Thoracic aorta (tissue), 2 donors: ENCODE data around the gene SRP68. TPM values are rescaled to one million over a fixed set of nuclear protein-coding genes. Genes with fewer than 3 reads are reported as not detected.

Experiments
- ATAC-seq: fragments of 150-250 bp; one replicate; pipeline ENCODE4 v1.8.0; 2017; ENCODE audit warnings: low read depth; ENCODE audit not compliant: insufficient number of reproducible peaks, low FRiP score
- DNase-seq: peaks from one replicate; pipeline ENCODE4 v3.0.0-alpha.2; 2020; ENCODE audit warnings: low spot score
- H3K27ac ChIP-seq, 2 donors: fragments of 200-600 bp; sonication (generic); 1 replicate in 1 of 2; 2 replicates in 1 of 2; pipeline ENCODE4 v1.5.1; 2016; ENCODE audit warnings: mild to moderate bottlenecking in 2 of 2, moderate library complexity in 2 of 2
- H3K27me3 ChIP-seq: fragments of 200-600 bp; sonication (generic); replicated peaks from 2 replicates; pipeline ENCODE4 v1.6.0; 2016; ENCODE audit warnings: mild to moderate bottlenecking; ENCODE audit not compliant: insufficient read depth
- H3K36me3 ChIP-seq: fragments of 200-600 bp; sonication (generic); one replicate; pipeline ENCODE4 v1.5.1; 2016
- H3K4me1 ChIP-seq, 2 donors: fragments of 200-600 bp; sonication (generic); 1 replicate in 1 of 2; 2 replicates in 1 of 2; pipeline versions ENCODE4 v1.5.1 to v1.6.0; 2016; ENCODE audit warnings: low read depth in 2 of 2, mild to moderate bottlenecking in 1 of 2; ENCODE audit not compliant: control insufficient read depth in 1 of 2
- H3K4me3 ChIP-seq: fragments of 200-600 bp; sonication (generic); 2 replicates; pipeline ENCODE4 v1.5.1; 2016; ENCODE audit warnings: mild to moderate bottlenecking
- H3K9me3 ChIP-seq: fragments of 200-600 bp; sonication (generic); 2 replicates; pipeline ENCODE4 v1.5.1; 2016
- total RNA-seq, 2 donors: library from RNA; depleted of rRNA; stranded (reverse); fragments of >200 nt; gene quantifications; one replicate each; pipeline versions ENCODE4 v1.1.0 to v1.2.3, GENCODE V29; 2016
- TF ChIP-seq, protein P1 (sequence below): fragments of 200-600 bp; sonication (generic); IDR thresholded peaks from one replicate; pipeline ENCODE4 v1.5.1; 2019; ENCODE audit warnings: antibody characterized with exemption

Gene SRP68
- total RNA-seq, 2 donors from 2014 or later: 19.1 to 39.9 TPM

DNA sequence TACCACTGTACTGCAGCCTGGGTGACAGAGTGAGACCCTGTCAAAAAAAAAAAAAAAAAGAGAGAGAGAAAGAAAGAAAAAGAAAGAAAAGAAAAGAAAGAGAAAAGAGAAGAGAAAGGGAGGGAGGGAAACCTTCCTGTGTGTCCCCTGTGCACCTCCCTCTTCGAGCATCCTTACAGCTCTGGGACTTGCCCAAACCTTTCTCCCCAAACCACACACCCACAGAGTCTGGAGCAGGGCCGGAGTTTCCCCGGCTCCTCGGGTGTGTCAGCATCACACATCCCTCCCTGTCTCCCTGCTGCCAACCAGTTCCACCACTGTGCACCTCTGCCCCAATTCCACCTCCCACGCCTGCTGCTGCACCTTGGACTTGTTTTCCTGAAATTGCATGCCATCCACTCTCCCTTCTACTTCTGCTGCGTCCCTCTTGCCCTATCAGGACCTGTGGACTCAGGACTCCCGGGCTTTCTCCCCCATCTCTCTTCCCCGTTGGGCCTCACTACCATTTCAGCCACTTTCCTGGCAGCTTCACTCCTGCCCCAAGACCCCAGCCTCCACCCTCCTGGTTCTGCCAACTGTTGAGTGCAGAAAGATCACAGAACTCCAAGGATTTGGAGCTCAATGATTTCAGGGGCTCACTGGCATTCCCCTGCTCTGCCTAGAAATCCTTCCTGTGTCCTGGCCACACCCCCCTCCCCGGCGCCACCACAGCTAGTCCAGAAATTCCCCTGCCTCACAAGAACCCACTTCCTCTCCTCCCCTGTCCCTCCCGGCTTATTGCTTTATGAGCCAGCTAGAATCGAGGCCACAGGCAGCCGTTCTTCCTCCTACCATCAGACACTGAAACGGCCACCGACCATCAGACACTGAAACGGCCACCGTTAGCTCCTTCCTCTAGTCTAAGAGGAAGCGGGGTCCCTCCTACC, 75.4 kb downstream of the SRP68 start:
- Histone ChIP-seq H3K4me1 (no peaks in the 10 kb centered on the region), H3K27me3 (no peaks in the 10 kb centered on the region), H3K36me3 (peaks cover 10% of the 10 kb centered on the region), H3K4me3 (no peak overlapping the region), H3K27ac (no peak overlapping the region), H3K9me3 (no peaks in the 10 kb centered on the region)
- DNase-seq (no peak), ATAC-seq (no peak)
- TF ChIP-seq, protein P1, sequence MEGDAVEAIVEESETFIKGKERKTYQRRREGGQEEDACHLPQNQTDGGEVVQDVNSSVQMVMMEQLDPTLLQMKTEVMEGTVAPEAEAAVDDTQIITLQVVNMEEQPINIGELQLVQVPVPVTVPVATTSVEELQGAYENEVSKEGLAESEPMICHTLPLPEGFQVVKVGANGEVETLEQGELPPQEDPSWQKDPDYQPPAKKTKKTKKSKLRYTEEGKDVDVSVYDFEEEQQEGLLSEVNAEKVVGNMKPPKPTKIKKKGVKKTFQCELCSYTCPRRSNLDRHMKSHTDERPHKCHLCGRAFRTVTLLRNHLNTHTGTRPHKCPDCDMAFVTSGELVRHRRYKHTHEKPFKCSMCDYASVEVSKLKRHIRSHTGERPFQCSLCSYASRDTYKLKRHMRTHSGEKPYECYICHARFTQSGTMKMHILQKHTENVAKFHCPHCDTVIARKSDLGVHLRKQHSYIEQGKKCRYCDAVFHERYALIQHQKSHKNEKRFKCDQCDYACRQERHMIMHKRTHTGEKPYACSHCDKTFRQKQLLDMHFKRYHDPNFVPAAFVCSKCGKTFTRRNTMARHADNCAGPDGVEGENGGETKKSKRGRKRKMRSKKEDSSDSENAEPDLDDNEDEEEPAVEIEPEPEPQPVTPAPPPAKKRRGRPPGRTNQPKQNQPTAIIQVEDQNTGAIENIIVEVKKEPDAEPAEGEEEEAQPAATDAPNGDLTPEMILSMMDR: no peak

DNA sequence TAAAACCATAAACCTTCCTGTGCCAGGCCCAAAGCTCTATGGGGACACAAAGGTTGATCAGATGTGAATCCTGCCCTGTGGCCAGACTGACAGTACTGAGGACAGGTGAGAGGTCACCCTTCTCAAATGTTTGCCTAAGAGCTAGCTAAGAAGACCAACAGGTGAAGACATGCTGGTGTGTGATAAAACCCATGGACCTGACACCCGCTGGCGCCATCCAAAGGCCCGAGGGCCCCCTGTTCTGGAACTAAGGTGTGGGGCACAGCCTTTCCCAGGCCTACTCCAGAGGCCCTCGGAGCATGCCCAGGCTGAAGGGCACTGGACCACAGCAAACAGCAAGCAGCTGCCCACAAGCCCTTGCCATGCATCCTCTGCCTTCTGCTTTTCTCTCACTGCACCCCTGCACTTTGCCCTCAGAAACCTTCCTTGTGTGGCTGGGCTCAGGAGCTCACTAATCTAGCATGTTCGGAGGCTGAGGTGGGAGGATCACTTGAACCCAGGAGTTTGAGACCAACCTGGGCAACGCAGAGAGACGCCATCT, 76.9 kb downstream of the SRP68 start:
- Histone ChIP-seq H3K4me3 (no peak overlapping the region), H3K9me3 (no peaks in the 10 kb centered on the region), H3K36me3 (peaks cover 10% of the 10 kb centered on the region), H3K4me1 (no peaks in the 10 kb centered on the region), H3K27me3 (no peaks in the 10 kb centered on the region), H3K27ac (no peak overlapping the region)
- no peak for ATAC-seq
- no peak for DNase-seq
- TF ChIP-seq, protein P1: no peak

DNA sequence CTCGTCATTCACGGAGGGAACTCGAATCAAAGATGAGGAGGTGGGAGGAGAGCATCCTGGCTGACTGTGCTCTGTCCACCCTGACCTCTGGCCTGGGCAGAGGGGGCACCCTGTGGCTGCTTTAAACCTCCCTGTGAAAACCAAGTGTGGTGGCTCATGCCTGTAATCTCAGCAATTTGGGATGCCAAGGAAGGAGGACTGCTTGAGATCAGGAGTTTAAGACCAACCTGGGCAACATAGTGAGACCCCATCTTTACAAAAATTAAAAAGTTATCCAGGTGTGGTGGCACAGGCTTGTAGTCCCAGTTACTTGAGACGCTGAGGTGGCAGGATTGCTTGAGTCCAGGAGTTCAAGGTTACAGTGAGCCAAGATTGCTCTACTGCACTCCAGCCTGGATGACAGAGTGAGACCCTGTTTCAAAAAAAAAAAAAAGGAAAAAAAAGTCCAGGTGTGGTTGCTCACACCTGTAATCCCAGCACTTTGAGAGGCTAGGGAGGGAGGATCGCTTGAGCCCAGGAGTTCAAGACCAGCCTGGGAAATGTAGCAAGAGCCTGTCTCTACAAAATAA, 77.4 kb downstream of the SRP68 start:
- H3K9me3 ChIP-seq: no peaks in the 10 kb centered on the region
- no peak overlapping the region for H3K4me3 ChIP-seq
- ATAC-seq: no peak
- H3K4me1 ChIP-seq: no peaks in the 10 kb centered on the region
- peaks cover 10% of the 10 kb centered on the region for H3K36me3 ChIP-seq
- no peak overlapping the region for H3K27ac ChIP-seq
- TF ChIP-seq, protein P1: no peak
- H3K27me3 ChIP-seq: no peaks in the 10 kb centered on the region
- no peak for DNase-seq

DNA sequence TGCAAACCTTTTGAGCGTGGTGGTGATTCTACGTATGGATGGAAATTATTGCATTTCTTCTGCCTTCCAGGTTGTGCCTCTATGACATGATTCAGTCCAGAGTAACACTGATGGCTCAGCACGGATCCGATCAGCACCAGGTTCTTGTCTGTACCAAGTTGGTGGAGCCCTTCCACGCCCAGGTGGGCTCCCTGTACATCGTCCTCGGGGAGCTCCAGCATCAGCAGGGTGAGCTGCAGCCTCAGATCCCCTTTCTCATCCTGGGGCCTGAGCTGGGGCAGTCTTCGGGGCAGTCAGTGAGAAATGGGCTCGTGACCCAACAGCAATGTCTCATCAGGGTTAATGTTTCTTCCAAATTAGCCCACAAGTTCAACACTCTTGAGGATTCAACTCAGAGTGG, 80.9 kb downstream of the SRP68 start:
- H3K27me3 ChIP-seq: no peaks in the 10 kb centered on the region
- TF ChIP-seq, protein P1: no peak
- no peak overlapping the region for H3K4me3 ChIP-seq
- no peaks in the 10 kb centered on the region for H3K4me1 ChIP-seq
- H3K9me3 ChIP-seq: no peaks in the 10 kb centered on the region
- DNase-seq (no peak), ATAC-seq (no peak)
- H3K27ac ChIP-seq: no peak overlapping the region
- H3K36me3 ChIP-seq: peaks cover 10% of the 10 kb centered on the region

Other genes starting within 250 kb of the SRP68 start
- 10 to 100 TPM; 13.5 to 36.0 TPM for gene UNC13D, start 228.1 kb downstream of the SRP68 start, total RNA-seq
- 10 to 100 TPM; 55.8 to 83.1 TPM for gene WBP2, start 217.2 kb downstream of the SRP68 start, total RNA-seq
- gene TRIM47, start 193.9 kb downstream of the SRP68 start, total RNA-seq: 10 to 100 TPM; 58.9 to 94.0 TPM
- gene TRIM65, start 175.6 kb downstream of the SRP68 start, total RNA-seq: 10 to 100 TPM; 21.4 to 22.6 TPM
- gene MRPL38, start 167.6 kb downstream of the SRP68 start, total RNA-seq: 10 to 100 TPM; 42.4 to 56.2 TPM
- 1 to 10 TPM; 6.3 to 8.0 TPM for gene FBF1, start 131.5 kb downstream of the SRP68 start, total RNA-seq
- 10 to 100 TPM; 22.5 to 37.6 TPM for gene ACOX1, start 93.4 kb downstream of the SRP68 start, total RNA-seq
- 1 to 10 TPM; 6.0 to 8.1 TPM for gene TEN1, start 93.3 kb downstream of the SRP68 start, total RNA-seq
- 1 to 10 TPM; 3.2 to 4.9 TPM for gene CDK3, start 71.7 kb downstream of the SRP68 start, total RNA-seq
- 1 to 10 TPM; 1.4 to 1.6 TPM for gene EVPL, start 45.2 kb downstream of the SRP68 start, total RNA-seq
- gene GALR2, start 2.3 kb upstream of the SRP68 start, total RNA-seq: 1 to 10 TPM in 1 of 2 donors, not detected in 1; 1.4 TPM
- not detected for gene ZACN, start 6.7 kb upstream of the SRP68 start, total RNA-seq
- gene EXOC7, start 31.3 kb upstream of the SRP68 start, total RNA-seq: 10 to 100 TPM; 79.7 to 94.0 TPM
- gene FOXJ1, start 68.7 kb upstream of the SRP68 start, total RNA-seq: not detected
- gene RNF157, start 168.0 kb upstream of the SRP68 start, total RNA-seq: 1 to 10 TPM in 1 of 2 donors, under 1 TPM in 1; 0.41 to 1.9 TPM
- gene UBALD2, start 192.8 kb upstream of the SRP68 start, total RNA-seq: 10 to 100 TPM in 1 of 2 donors, 1 to 10 TPM in 1; 9.9 to 14.9 TPM
- 1 to 10 TPM; 6.1 to 6.9 TPM for gene QRICH2, start 235.8 kb upstream of the SRP68 start, total RNA-seq